H1 (cell line): Measurements from ENCODE around the gene TNFRSF1A. TPM values are rescaled to one million over a fixed set of nuclear protein-coding genes. Genes with fewer than 3 reads are reported as not detected.

Experiments used
- polyA plus RNA-seq, 7 experiments: library from polyadenylated mRNA; depleted of rRNA in 3 of 7; stranded (reverse) in 5 of 7; unstranded in 2 of 7; fragments of >200 nt in 5 of 7; fragments of 200-250 nt in 2 of 7; gene quantifications; 1 replicate in 5 of 7; 2 replicates in 1 of 7; 4 replicates in 1 of 7; pipeline versions ENCODE4 v1.2.1 to v1.2.3, GENCODE V29; 2011 to 2013; ENCODE audit warnings: missing spikeins in 2 of 7, mixed read lengths in 2 of 7
- total RNA-seq: library from RNA; stranded (reverse); fragmentation: NEBNext Ultra II Directional; extraction: Animal tissue kit (Norgen Biotek cat#: 25700); gene quantifications from 2 replicates; pipeline ENCODE4 v1.2.1, GENCODE V29; 2021
- TF ChIP-seq, protein P1 (sequence below): fragments of 300-600 bp; sonication (generic); IDR thresholded peaks from 2 replicates; pipeline ENCODE4 v1.7.1; 2012; ENCODE audit warnings: low read length, moderate library complexity, mild to moderate bottlenecking, inconsistent platforms; ENCODE audit not compliant: insufficient replicate concordance
- TF ChIP-seq, protein P2 (sequence below): IDR thresholded peaks from 2 replicates; pipeline ENCODE4 v1.6.1; 2012; ENCODE audit warnings: inconsistent platforms

TNFRSF1A gene
- total and polyA plus RNA-seq, 2 of the 8 experiments (the other 6 are each of a cell fraction or from before 2014, with no cell fraction given): 28.7 to 42.1 TPM

DNA sequence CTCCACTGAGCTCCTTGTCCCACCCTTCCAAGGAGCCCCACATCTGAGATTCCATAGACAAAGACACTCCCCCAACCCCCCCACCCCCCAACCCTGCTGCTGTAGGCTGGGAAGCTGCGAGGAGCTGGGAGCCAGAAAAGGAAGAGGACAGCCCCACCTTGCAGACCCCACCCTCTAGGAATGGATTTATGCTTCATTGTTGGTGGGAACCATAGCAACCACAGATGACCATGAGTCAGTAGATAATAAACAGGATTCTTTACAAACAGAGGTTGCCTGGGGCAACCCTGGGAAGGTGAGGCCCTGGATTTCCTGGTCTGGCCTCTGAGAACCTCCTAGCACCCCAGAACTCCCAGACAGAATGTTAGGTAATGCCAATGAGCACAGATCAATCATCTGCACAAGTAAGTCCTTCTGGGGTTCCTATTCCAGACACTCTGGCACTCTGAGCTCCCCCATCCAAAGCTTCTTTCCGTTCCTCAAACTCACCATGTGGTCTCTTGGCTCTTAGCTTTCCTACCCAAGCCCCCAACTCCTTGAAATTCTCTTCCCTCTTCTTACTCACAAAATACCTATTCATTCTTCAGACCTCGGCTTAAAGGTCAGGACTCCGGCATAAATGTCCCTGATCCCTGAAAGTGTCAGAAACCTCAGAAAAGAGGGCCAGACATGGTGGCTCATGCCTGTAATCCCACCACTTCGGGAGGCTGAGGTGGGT, 46.6 kb downstream of the TNFRSF1A start (continued):
- TF ChIP-seq, protein P1, sequence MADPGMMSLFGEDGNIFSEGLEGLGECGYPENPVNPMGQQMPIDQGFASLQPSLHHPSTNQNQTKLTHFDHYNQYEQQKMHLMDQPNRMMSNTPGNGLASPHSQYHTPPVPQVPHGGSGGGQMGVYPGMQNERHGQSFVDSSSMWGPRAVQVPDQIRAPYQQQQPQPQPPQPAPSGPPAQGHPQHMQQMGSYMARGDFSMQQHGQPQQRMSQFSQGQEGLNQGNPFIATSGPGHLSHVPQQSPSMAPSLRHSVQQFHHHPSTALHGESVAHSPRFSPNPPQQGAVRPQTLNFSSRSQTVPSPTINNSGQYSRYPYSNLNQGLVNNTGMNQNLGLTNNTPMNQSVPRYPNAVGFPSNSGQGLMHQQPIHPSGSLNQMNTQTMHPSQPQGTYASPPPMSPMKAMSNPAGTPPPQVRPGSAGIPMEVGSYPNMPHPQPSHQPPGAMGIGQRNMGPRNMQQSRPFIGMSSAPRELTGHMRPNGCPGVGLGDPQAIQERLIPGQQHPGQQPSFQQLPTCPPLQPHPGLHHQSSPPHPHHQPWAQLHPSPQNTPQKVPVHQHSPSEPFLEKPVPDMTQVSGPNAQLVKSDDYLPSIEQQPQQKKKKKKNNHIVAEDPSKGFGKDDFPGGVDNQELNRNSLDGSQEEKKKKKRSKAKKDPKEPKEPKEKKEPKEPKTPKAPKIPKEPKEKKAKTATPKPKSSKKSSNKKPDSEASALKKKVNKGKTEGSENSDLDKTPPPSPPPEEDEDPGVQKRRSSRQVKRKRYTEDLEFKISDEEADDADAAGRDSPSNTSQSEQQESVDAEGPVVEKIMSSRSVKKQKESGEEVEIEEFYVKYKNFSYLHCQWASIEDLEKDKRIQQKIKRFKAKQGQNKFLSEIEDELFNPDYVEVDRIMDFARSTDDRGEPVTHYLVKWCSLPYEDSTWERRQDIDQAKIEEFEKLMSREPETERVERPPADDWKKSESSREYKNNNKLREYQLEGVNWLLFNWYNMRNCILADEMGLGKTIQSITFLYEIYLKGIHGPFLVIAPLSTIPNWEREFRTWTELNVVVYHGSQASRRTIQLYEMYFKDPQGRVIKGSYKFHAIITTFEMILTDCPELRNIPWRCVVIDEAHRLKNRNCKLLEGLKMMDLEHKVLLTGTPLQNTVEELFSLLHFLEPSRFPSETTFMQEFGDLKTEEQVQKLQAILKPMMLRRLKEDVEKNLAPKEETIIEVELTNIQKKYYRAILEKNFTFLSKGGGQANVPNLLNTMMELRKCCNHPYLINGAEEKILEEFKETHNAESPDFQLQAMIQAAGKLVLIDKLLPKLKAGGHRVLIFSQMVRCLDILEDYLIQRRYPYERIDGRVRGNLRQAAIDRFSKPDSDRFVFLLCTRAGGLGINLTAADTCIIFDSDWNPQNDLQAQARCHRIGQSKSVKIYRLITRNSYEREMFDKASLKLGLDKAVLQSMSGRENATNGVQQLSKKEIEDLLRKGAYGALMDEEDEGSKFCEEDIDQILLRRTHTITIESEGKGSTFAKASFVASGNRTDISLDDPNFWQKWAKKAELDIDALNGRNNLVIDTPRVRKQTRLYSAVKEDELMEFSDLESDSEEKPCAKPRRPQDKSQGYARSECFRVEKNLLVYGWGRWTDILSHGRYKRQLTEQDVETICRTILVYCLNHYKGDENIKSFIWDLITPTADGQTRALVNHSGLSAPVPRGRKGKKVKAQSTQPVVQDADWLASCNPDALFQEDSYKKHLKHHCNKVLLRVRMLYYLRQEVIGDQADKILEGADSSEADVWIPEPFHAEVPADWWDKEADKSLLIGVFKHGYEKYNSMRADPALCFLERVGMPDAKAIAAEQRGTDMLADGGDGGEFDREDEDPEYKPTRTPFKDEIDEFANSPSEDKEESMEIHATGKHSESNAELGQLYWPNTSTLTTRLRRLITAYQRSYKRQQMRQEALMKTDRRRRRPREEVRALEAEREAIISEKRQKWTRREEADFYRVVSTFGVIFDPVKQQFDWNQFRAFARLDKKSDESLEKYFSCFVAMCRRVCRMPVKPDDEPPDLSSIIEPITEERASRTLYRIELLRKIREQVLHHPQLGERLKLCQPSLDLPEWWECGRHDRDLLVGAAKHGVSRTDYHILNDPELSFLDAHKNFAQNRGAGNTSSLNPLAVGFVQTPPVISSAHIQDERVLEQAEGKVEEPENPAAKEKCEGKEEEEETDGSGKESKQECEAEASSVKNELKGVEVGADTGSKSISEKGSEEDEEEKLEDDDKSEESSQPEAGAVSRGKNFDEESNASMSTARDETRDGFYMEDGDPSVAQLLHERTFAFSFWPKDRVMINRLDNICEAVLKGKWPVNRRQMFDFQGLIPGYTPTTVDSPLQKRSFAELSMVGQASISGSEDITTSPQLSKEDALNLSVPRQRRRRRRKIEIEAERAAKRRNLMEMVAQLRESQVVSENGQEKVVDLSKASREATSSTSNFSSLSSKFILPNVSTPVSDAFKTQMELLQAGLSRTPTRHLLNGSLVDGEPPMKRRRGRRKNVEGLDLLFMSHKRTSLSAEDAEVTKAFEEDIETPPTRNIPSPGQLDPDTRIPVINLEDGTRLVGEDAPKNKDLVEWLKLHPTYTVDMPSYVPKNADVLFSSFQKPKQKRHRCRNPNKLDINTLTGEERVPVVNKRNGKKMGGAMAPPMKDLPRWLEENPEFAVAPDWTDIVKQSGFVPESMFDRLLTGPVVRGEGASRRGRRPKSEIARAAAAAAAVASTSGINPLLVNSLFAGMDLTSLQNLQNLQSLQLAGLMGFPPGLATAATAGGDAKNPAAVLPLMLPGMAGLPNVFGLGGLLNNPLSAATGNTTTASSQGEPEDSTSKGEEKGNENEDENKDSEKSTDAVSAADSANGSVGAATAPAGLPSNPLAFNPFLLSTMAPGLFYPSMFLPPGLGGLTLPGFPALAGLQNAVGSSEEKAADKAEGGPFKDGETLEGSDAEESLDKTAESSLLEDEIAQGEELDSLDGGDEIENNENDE: no peak
- TF ChIP-seq, protein P2, sequence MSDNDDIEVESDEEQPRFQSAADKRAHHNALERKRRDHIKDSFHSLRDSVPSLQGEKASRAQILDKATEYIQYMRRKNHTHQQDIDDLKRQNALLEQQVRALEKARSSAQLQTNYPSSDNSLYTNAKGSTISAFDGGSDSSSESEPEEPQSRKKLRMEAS: no peak
- TF ChIP-seq, all 59 proteins: peak for 0
